ENCODE results near the gene MCIDAS.

MCIDAS gene

DNA sequence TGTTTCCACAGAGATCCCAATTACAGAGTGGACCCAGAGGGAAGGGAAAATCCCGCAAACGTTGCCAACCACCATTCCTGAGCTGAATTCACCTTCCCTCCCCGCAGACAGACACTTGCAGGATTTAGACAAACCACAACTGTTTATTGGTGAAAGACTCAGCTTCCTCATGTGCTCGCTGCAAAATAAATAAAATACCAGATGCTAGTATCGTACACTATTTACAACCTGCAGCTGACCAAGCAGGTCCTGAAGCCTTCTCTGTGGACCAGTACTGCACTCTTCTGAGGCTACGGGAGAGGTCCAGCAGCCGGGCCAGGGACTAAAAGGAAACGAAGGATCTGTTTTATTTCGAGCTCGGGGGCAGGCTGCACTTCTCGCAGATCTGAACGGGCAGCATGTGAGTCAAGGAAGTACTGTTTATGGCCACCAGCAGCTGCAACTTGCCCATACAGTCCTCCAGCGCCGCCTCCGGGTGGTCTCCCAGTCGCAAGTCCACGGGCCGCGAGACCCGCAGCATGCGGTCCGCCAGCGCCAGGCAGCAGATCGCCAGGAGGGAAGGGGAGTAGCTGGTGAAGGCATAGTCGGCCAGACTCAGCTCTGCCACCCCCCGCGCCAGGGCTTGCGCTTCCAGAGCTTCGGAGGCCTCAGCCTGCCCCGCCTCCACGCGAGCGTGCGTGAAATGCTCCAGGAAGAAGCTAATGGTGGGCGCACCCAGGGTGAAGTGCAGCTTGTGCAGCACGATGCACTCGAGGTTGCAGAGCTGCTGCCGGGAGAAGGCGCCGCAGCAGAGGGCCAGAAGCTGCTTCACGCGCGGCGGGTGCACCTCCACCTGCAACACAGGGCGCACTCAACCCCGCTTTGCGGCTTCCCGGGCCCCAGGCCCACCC is 4.2 kb upstream of the MCIDAS start:
- Histone ChIP-seq H3K4me3 (ENCODE audit: low read length in 2 of 2) (peak overlapping the region in 1 of 2 donors; percentile 22), H2AFZ (ENCODE audit: low read length) (peak overlapping the region; percentile 99), H2AK5ac (ENCODE audit: low read depth, low read length) (no peak overlapping the region), H3K27ac (replicated peaks; ENCODE audit: low read length) (no peak overlapping the region), H3K9me3 (replicated peaks in 1 of 2; ENCODE audit: control insufficient read depth in 2 of 2, insufficient read depth in 1 of 2, low read depth in 1 of 2, low read length in 2 of 2) (no peaks in the 10 kb centered on the region), H2BK12ac (ENCODE audit: low read length) (peak overlapping the region; percentile 42), H3K4me1 (ENCODE audit: control insufficient read depth in 2 of 2, insufficient read depth in 1 of 2, low read depth in 1 of 2, low read length in 2 of 2) (peaks cover 11 to 16% of the 10 kb centered on the region in 2 donors), H3K18ac (ENCODE audit: low read length) (peak overlapping the region; percentile 2), H2BK5ac (ENCODE audit: low read length) (no peak overlapping the region), H3K79me1 (ENCODE audit: low read depth, low read length) (no peaks in the 10 kb centered on the region), H2BK15ac (ENCODE audit: low read length) (peak overlapping the region; percentile 42), H3K9ac (ENCODE audit: low read depth, low read length, poor library complexity) (no peak overlapping the region), H3K14ac (ENCODE audit: low read length) (peak overlapping the region; percentile 85), H3K27me3 (ENCODE audit: control insufficient read depth in 3 of 3, insufficient read depth in 3 of 3, low read depth in 1 of 3, low read length in 3 of 3) (peaks cover 43 to 86% (median 84%) of the 10 kb centered on the region in 3 experiments), H3K36me3 (replicated peaks in 1 of 2; ENCODE audit: control insufficient read depth in 2 of 2, insufficient read depth in 2 of 2, low read length in 2 of 2) (no peaks in the 10 kb centered on the region), H3K23ac (ENCODE audit: low read depth, low read length, poor library complexity) (peak overlapping the region; percentile 67), H3K4ac (ENCODE audit: low read length) (no peak overlapping the region), H2BK120ac (ENCODE audit: low read depth, low read length) (no peak overlapping the region), H4K91ac (ENCODE audit: low read depth, low read length, poor library complexity) (no peak overlapping the region), H4K8ac (ENCODE audit: low read depth, low read length) (no peak overlapping the region), H3K4me2 (ENCODE audit: insufficient read depth, low read length, poor library complexity, severe bottlenecking) (peak overlapping the region; percentile 21)
- DNase-seq (ENCODE audit: low spot score), result peak; percentile 38
- no CpG with 5 or more reads among the region's 48 CpGs for WGBS, 2 donors (ENCODE audit: extremely low coverage in 2 of 2, insufficient read length in 2 of 2, insufficient replicate concordance in 1 of 2)

DNA sequence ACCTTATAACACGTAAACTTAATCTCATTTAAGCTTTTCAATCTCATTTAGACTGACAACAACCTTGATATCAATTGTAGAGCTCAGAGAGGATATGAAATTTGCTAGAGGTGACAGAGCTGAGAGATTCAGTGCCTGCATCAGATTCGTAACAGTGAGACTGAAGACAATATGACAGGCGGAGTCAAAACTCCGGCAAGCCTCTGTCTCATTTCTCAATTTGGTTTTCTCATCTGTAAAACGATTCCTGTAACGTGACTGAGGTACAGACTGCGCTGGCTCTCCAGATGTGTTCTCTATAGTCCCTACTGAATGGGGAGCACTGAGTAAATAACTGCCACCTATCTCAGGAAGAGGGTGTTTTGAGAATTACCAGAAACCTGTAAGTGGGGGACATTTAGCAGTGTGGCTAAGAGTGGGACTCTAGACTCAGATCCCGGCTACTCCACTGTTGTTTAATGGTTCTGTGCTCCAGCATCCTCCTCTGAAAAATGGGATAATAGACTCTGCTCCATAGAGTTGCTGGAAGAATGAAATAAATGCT is 3.0 kb upstream of the MCIDAS start:
- DNase-seq (ENCODE audit: low spot score), result no peak
- H3K23ac ChIP-seq (ENCODE audit: low read depth, low read length, poor library complexity), result no peak overlapping the region
- H3K9me3 ChIP-seq (replicated peaks in 1 of 2; ENCODE audit: control insufficient read depth in 2 of 2, insufficient read depth in 1 of 2, low read depth in 1 of 2, low read length in 2 of 2), result no peaks in the 10 kb centered on the region
- WGBS, 2 donors (ENCODE audit: extremely low coverage in 2 of 2, insufficient read length in 2 of 2, insufficient replicate concordance in 1 of 2), result no CpG with 5 or more reads among the region's 8 CpGs
- H4K8ac ChIP-seq (ENCODE audit: low read depth, low read length), result no peak overlapping the region
- no peaks in the 10 kb centered on the region for H3K36me3 ChIP-seq (replicated peaks in 1 of 2; ENCODE audit: control insufficient read depth in 2 of 2, insufficient read depth in 2 of 2, low read length in 2 of 2)
- H3K27me3 ChIP-seq (ENCODE audit: control insufficient read depth in 3 of 3, insufficient read depth in 3 of 3, low read depth in 1 of 3, low read length in 3 of 3), result peaks cover 48 to 94% (median 92%) of the 10 kb centered on the region in 3 experiments
- no peak overlapping the region for H3K9ac ChIP-seq (ENCODE audit: low read depth, low read length, poor library complexity)
- H4K91ac ChIP-seq (ENCODE audit: low read depth, low read length, poor library complexity), result no peak overlapping the region
- H3K27ac ChIP-seq (replicated peaks; ENCODE audit: low read length), result no peak overlapping the region
- H2AK5ac ChIP-seq (ENCODE audit: low read depth, low read length), result no peak overlapping the region
- H3K18ac ChIP-seq (ENCODE audit: low read length), result no peak overlapping the region
- H2AFZ ChIP-seq (ENCODE audit: low read length), result no peak overlapping the region
- H3K14ac ChIP-seq (ENCODE audit: low read length), result no peak overlapping the region
- no peaks in the 10 kb centered on the region for H3K79me1 ChIP-seq (ENCODE audit: low read depth, low read length)
- H2BK12ac ChIP-seq (ENCODE audit: low read length), result no peak overlapping the region
- no peak overlapping the region for H3K4me3 ChIP-seq (ENCODE audit: low read length in 2 of 2)
- peaks cover 11 to 16% of the 10 kb centered on the region in 2 donors for H3K4me1 ChIP-seq (ENCODE audit: control insufficient read depth in 2 of 2, insufficient read depth in 1 of 2, low read depth in 1 of 2, low read length in 2 of 2)
- H3K4me2 ChIP-seq (ENCODE audit: insufficient read depth, low read length, poor library complexity, severe bottlenecking), result no peak overlapping the region
- H2BK120ac ChIP-seq (ENCODE audit: low read depth, low read length), result no peak overlapping the region
- H2BK15ac ChIP-seq (ENCODE audit: low read length), result no peak overlapping the region
- H3K4ac ChIP-seq (ENCODE audit: low read length), result no peak overlapping the region
- H2BK5ac ChIP-seq (ENCODE audit: low read length), result no peak overlapping the region

DNA sequence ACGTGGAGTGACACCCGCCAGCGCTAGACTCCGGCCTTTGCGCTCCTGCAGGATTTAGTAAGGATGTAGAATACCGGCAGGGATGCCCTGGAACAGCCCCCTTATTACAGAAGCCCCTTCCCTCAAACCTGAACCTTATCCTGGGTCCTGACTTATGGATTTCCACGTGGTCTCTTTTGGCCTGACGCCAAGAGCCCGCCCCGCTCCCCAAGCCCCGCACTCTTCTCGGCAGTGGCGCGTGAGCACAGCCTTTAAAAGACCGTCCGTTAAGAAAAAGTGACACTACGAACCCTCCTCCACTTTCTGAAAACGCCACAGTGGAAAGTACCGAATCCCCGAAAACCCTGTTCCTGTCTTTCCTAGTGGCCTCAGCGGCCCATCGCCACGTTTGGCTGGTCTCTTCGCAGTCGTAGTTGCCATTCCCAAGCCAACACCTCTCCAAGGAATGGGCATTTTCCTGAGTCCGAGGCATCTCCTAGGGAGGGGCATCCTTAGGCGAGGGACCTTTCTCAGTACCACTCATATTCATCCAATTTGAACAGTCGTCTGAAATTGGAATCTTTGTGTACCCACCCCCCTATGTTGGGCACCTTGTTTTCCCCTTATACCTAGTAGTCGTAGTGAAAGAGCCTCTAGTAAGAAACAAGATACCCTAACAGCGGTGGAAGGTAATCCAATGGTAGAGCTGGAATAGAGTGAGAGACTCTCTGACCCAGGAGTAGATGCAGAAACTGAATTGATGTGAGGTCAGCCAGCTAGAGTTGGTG is 732 bp upstream of the MCIDAS start:
- Histone ChIP-seq H2AFZ (ENCODE audit: low read length) (peak overlapping the region; percentile 95), H2BK15ac (ENCODE audit: low read length) (no peak overlapping the region), H3K27me3 (ENCODE audit: control insufficient read depth in 3 of 3, insufficient read depth in 3 of 3, low read depth in 1 of 3, low read length in 3 of 3) (peaks cover 62 to 98% (median 97%) of the 10 kb centered on the region in 3 experiments), H3K4me3 (ENCODE audit: low read length in 2 of 2) (peak overlapping the region; percentile 45 to 75), H4K91ac (ENCODE audit: low read depth, low read length, poor library complexity) (no peak overlapping the region), H3K18ac (ENCODE audit: low read length) (no peak overlapping the region), H3K27ac (replicated peaks; ENCODE audit: low read length) (no peak overlapping the region), H3K4ac (ENCODE audit: low read length) (no peak overlapping the region), H3K23ac (ENCODE audit: low read depth, low read length, poor library complexity) (no peak overlapping the region), H3K9me3 (replicated peaks in 1 of 2; ENCODE audit: control insufficient read depth in 2 of 2, insufficient read depth in 1 of 2, low read depth in 1 of 2, low read length in 2 of 2) (peaks cover 0 to 2% of the 10 kb centered on the region in 2 donors), H2BK120ac (ENCODE audit: low read depth, low read length) (no peak overlapping the region), H3K4me2 (ENCODE audit: insufficient read depth, low read length, poor library complexity, severe bottlenecking) (peak overlapping the region; percentile 63), H3K36me3 (replicated peaks in 1 of 2; ENCODE audit: control insufficient read depth in 2 of 2, insufficient read depth in 2 of 2, low read length in 2 of 2) (no peaks in the 10 kb centered on the region), H2BK12ac (ENCODE audit: low read length) (no peak overlapping the region), H3K14ac (ENCODE audit: low read length) (no peak overlapping the region), H3K79me1 (ENCODE audit: low read depth, low read length) (no peaks in the 10 kb centered on the region), H2BK5ac (ENCODE audit: low read length) (no peak overlapping the region), H3K9ac (ENCODE audit: low read depth, low read length, poor library complexity) (no peak overlapping the region), H2AK5ac (ENCODE audit: low read depth, low read length) (no peak overlapping the region), H4K8ac (ENCODE audit: low read depth, low read length) (no peak overlapping the region), H3K4me1 (ENCODE audit: control insufficient read depth in 2 of 2, insufficient read depth in 1 of 2, low read depth in 1 of 2, low read length in 2 of 2) (peaks cover 10 to 19% of the 10 kb centered on the region in 2 donors)
- no peak for DNase-seq (ENCODE audit: low spot score)
- no CpG with 5 or more reads among the region's 30 CpGs for WGBS, 2 donors (ENCODE audit: extremely low coverage in 2 of 2, insufficient read length in 2 of 2, insufficient replicate concordance in 1 of 2)

Data from neuronal stem cell (in vitro differentiated cells).